ENCODE data around the gene SKI.

The SKI gene

GRCh38 chr1:2215909-2216766 is 12.0 kb upstream of the SKI start:
- no peak for DNase-seq (ENCODE audit: low read depth)
- TF ChIP-seq, protein P1, sequence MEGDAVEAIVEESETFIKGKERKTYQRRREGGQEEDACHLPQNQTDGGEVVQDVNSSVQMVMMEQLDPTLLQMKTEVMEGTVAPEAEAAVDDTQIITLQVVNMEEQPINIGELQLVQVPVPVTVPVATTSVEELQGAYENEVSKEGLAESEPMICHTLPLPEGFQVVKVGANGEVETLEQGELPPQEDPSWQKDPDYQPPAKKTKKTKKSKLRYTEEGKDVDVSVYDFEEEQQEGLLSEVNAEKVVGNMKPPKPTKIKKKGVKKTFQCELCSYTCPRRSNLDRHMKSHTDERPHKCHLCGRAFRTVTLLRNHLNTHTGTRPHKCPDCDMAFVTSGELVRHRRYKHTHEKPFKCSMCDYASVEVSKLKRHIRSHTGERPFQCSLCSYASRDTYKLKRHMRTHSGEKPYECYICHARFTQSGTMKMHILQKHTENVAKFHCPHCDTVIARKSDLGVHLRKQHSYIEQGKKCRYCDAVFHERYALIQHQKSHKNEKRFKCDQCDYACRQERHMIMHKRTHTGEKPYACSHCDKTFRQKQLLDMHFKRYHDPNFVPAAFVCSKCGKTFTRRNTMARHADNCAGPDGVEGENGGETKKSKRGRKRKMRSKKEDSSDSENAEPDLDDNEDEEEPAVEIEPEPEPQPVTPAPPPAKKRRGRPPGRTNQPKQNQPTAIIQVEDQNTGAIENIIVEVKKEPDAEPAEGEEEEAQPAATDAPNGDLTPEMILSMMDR (conservative IDR thresholded peaks at IDR 0.05; ENCODE audit: low read depth, low read length) = no peak
- no peak overlapping the region for H3K4me3 ChIP-seq (ENCODE audit: low read depth, low read length)

- H3K4me3 ChIP-seq (ENCODE audit: low read depth, low read length) = no peak overlapping the region
- no peak for DNase-seq (ENCODE audit: low read depth)
- TF ChIP-seq, protein P1 (conservative IDR thresholded peaks at IDR 0.05; ENCODE audit: low read depth, low read length) = no peak
Observed at GRCh38 chr1:2216767-2217058, 11.4 kb upstream of the SKI start.

GRCh38 chr1:2221271-2221670 is 6.8 kb upstream of the SKI start:
- no peak overlapping the region for H3K4me3 ChIP-seq (ENCODE audit: low read depth, low read length)
- DNase-seq (ENCODE audit: low read depth) = no peak
- TF ChIP-seq, protein P1 (conservative IDR thresholded peaks at IDR 0.05; ENCODE audit: low read depth, low read length) = no peak

- TF ChIP-seq, protein P1 (conservative IDR thresholded peaks at IDR 0.05; ENCODE audit: low read depth, low read length) = no peak
- DNase-seq (ENCODE audit: low read depth) = no peak
- no peak overlapping the region for H3K4me3 ChIP-seq (ENCODE audit: low read depth, low read length)
Observed at GRCh38 chr1:2224170-2224584, 3.9 kb upstream of the SKI start.

- TF ChIP-seq, protein P1 (conservative IDR thresholded peaks at IDR 0.05; ENCODE audit: low read depth, low read length) = no peak
- H3K4me3 ChIP-seq (ENCODE audit: low read depth, low read length) = no peak overlapping the region
- DNase-seq (ENCODE audit: low read depth) = no peak
Observed at GRCh38 chr1:2224631-2225428, 3.3 kb upstream of the SKI start.

DNA sequence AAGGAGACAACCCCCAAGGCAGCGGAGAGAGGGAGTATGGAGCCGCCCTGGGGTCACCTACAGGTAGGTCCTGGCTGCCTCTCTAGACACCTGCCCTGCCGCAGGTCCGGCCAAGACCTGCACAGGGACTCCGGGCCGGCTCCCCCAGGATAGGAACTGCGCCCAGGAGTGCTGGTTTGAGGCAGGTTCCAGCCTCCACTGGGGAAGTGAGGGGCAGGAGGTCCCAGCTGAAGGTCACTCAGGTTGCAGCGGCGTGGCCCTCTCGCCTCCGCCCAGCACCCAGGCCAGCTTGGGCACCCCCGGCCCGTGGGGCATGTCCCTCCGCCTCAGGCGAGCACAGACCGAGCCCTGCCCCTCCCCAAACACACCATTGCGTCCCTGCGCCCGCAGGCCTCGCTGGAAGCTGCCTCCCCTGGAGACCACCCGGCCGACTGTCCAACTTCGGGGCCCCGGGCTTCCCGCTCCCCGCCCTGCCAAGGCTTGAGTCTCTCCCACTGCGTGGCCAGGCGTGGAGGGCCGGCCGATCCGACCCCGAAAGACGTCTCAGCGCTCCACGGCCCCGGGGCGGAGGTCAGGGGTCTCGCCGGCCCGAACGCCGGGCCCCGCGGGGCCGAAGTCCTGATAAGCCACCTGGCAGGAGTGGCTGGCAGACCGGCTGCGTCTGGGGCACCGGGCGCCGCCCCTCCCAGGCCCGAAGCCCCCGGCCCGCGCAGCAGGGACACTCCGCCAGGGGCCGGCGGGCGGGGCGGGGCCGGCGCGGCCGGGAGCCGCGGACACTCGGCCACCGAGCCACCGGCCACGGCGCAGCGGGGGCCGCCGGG is 1.4 kb upstream of the SKI start:
- H3K4me3 ChIP-seq (ENCODE audit: low read depth, low read length) = peak overlapping the region; percentile 72
- no peak for DNase-seq (ENCODE audit: low read depth)

More for the DNA sequence above, 1.4 kb upstream of the SKI start:
- TF ChIP-seq, protein P1 (conservative IDR thresholded peaks at IDR 0.05; ENCODE audit: low read depth, low read length) = no peak

All from choroid plexus epithelial cell (primary cell).